CD4-positive, alpha-beta T cell treated with Interleukin-6 for 4 hours (primary cell): Measurements from ENCODE around the gene P3H2.

Experiments
- DNase-seq: peaks from one replicate; pipeline ENCODE4 v3.0.0-alpha.2; 2020; ENCODE audit warnings: mixed read lengths

P3H2 gene

GRCh38 chr3:190014940-190015339 lies 105.8 kb downstream of the P3H2 start:
- no peak for DNase-seq

GRCh38 chr3:190013943-190014924 lies 106.5 kb downstream of the P3H2 start:
- DNase-seq = no peak

- DNase-seq = no peak
Measured at GRCh38 chr3:190012784-190013183, 107.9 kb downstream of the P3H2 start.

GRCh38 chr3:190012314-190012782 lies 108.3 kb downstream of the P3H2 start:
- DNase-seq = no peak

- no peak for DNase-seq
Measured at GRCh38 chr3:190010486-190010885, 110.2 kb downstream of the P3H2 start.

- DNase-seq = no peak
Measured at GRCh38 chr3:190009614-190010013, 111.1 kb downstream of the P3H2 start.

GRCh38 chr3:190008432-190008831 lies 112.3 kb downstream of the P3H2 start:
- no peak for DNase-seq

GRCh38 chr3:190005343-190006113 lies 115.2 kb downstream of the P3H2 start:
- DNase-seq = no peak

GRCh38 chr3:190004656-190005055 lies 116.0 kb downstream of the P3H2 start:
- DNase-seq = no peak

- DNase-seq = no peak
Measured at GRCh38 chr3:190003681-190004123, 117.0 kb downstream of the P3H2 start.

- DNase-seq = no peak
Measured at GRCh38 chr3:190003068-190003467, 117.6 kb downstream of the P3H2 start.

GRCh38 chr3:190001426-190001825 lies 119.3 kb downstream of the P3H2 start:
- no peak for DNase-seq

GRCh38 chr3:190000861-190001196 lies 119.9 kb downstream of the P3H2 start:
- no peak for DNase-seq

- no peak for DNase-seq
Measured at GRCh38 chr3:190000187-190000860, 120.4 kb downstream of the P3H2 start.

GRCh38 chr3:189999718-190000117 lies 121.0 kb downstream of the P3H2 start:
- DNase-seq = no peak

- DNase-seq = no peak
Measured at GRCh38 chr3:189995129-189995528, 125.6 kb downstream of the P3H2 start.

GRCh38 chr3:189990826-189991225 lies 129.9 kb downstream of the P3H2 start:
- DNase-seq = no peak

- no peak for DNase-seq
Measured at GRCh38 chr3:189988854-189989253, 131.8 kb downstream of the P3H2 start.

GRCh38 chr3:189988322-189988721 lies 132.4 kb downstream of the P3H2 start:
- DNase-seq = no peak

GRCh38 chr3:189985948-189986347 lies 134.7 kb downstream of the P3H2 start:
- DNase-seq = no peak

GRCh38 chr3:189983612-189984011 lies 137.1 kb downstream of the P3H2 start:
- no peak for DNase-seq

- DNase-seq = no peak
Measured at GRCh38 chr3:189982321-189982945, 138.3 kb downstream of the P3H2 start.

- no peak for DNase-seq
Measured at GRCh38 chr3:189981668-189982067, 139.0 kb downstream of the P3H2 start.
